ENCODE measurements around the gene KATNA1. TPM values are rescaled to one million over a fixed set of nuclear protein-coding genes. Genes with fewer than 3 reads are reported as not detected.
A peak's percentile ranks its signal among the peaks of the same experiment; 100 is the strongest.

The KATNA1 gene
- polyA plus RNA-seq, 1 of the 3 experiments (the other 2 are of a cell fraction), result 13.2 TPM

DNA sequence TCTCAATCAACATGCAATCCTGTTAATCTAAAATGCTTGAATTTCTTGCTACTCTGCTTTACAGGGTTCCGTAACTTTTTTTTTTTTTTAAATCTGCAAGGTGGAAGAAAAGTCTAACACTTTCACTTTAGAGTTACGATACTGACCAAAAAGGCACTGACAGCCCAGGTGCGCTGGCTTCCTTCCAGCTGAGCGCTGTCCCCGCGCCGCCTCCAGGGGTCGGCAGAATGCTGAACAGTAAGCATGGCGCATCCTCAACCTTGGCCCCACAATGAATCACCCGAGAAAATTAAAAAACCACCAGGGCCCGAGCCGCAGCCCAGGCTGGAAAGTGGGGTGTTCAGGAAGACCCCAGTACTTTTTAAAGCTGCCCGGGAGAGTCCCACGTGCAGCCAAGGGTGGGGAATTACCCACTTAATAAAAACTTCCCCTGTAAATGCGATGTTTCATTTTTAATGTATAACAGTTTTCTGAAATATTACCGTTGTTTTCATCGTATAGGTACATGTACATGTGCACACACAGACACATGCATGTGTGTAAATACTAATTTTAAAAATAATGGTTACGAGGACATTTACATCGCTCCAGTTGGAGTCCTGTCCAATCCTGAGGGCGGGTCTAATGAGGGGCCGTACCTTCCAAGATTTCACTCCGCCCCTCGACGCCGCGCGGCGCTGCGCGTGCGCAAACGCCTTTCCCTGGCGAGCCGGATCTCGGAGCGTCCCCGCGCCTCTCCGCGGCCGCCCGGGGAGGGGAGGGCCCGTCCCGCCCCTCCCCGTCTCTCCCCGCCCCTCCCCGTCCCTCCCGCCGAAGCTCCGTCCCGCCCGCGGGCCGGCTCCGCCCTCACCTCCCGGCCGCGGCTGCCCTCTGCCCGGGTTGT, 82.7 kb downstream of the KATNA1 start, which contains the start of gene GINM1:
GINM1 (plus strand) TSS at position 849 of the 883 bp plus-strand sequence. CDS start 40 bp downstream, outside the sequence.
- Histone ChIP-seq H3K9me3 (no peaks in the 10 kb centered on the region), H3K4me1 (ENCODE audit: control insufficient read depth in 1 of 2, insufficient read depth in 2 of 2, low read depth in 1 of 2, low read length in 1 of 2) (peaks cover 2 to 4% of the 10 kb centered on the region in 2 experiments; a peak in 3 of 4 replicates), H3K27ac (ENCODE audit: low read depth in 2 of 2, low read length in 1 of 2) (peak within 1 kb of the TSS; percentile 66 to 84), H3K79me2 (ENCODE audit: insufficient read depth) (peaks cover 40% of the 10 kb centered on the region), H2AFZ (ENCODE audit: low read depth) (peak within 1 kb of the TSS; percentile 100), H3K9ac (peak within 1 kb of the TSS; percentile 94), H3K27me3 (ENCODE audit: insufficient read depth) (no peaks in the 10 kb centered on the region), H3K9me2 (no peaks in the 10 kb centered on the region), H4K20me1 (ENCODE audit: insufficient read depth) (peaks cover 17% of the 10 kb centered on the region; the same call in 1 of the 2 replicates), H3K36me3 (replicated peaks in 1 of 2; ENCODE audit: control insufficient read depth in 1 of 2, insufficient read depth in 2 of 2, low read length in 1 of 2) (no peaks in the 10 kb centered on the region), H3K4me3 (ENCODE audit: low read depth in 2 of 2, low read length in 1 of 2) (peak within 1 kb of the TSS; percentile 86 to 91), H3F3A (replicated peaks; ENCODE audit: insufficient read depth) (peaks cover 24% of the 10 kb centered on the region), H3K4me2 (peak within 1 kb of the TSS; percentile 87)
- POLR2A ChIA-PET, result interaction anchor here (0.5 to 1.0 kb wide), 2 partner anchors 20 to 577 kb away, joined by 3 to 5 read pairs; partner anchors contain the start of gene PPIL4
- CTCF ChIA-PET, result interaction anchor here (0.6 to 2.0 kb wide), 10 partner anchors 13 to 358 kb away, joined by 3 to 11 read pairs (median 4); partner anchors contain the start of gene PPIL4
- WGBS (ENCODE audit: low lambda C conversion rate), result under 1% methylated on average over 22 of the region's 59 CpGs
- peak; percentile 99 for DNase-seq
- no peak for TF ChIP-seq POLR2AphosphoS5 (IDR thresholded peaks at IDR 0.05; ENCODE audit: low read depth, low read length)
- peak; percentile 94 for TF ChIP-seq MXI1 (IDR thresholded peaks at IDR 0.05; ENCODE audit: low read depth, low read length)
- peak; percentile 82 for TF ChIP-seq NRF1 (IDR thresholded peaks at IDR 0.05; ENCODE audit: low read depth, low read length)
- peak; percentile 87 for TF ChIP-seq NFIC (IDR thresholded peaks at IDR 0.05; ENCODE audit: borderline replicate concordance)
- TF ChIP-seq, protein P1, sequence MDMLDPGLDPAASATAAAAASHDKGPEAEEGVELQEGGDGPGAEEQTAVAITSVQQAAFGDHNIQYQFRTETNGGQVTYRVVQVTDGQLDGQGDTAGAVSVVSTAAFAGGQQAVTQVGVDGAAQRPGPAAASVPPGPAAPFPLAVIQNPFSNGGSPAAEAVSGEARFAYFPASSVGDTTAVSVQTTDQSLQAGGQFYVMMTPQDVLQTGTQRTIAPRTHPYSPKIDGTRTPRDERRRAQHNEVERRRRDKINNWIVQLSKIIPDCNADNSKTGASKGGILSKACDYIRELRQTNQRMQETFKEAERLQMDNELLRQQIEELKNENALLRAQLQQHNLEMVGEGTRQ (IDR thresholded peaks at IDR 0.05; ENCODE audit: borderline replicate concordance, low read depth, low read length), result no peak
- TF ChIP-seq, protein P2, sequence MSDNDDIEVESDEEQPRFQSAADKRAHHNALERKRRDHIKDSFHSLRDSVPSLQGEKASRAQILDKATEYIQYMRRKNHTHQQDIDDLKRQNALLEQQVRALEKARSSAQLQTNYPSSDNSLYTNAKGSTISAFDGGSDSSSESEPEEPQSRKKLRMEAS (IDR thresholded peaks at IDR 0.05; ENCODE audit: low read depth), result peak; percentile 59
- TF ChIP-seq EP300 (IDR thresholded peaks at IDR 0.05; ENCODE audit: borderline replicate concordance in 1 of 2, low read depth in 1 of 2, low read length in 1 of 2), result no peak
- TF ChIP-seq RFX5 (IDR thresholded peaks at IDR 0.05; ENCODE audit: low read length), result no peak
- no peak for TF ChIP-seq GABPA (IDR thresholded peaks at IDR 0.05; ENCODE audit: low read depth)
- TF ChIP-seq, protein P3, sequence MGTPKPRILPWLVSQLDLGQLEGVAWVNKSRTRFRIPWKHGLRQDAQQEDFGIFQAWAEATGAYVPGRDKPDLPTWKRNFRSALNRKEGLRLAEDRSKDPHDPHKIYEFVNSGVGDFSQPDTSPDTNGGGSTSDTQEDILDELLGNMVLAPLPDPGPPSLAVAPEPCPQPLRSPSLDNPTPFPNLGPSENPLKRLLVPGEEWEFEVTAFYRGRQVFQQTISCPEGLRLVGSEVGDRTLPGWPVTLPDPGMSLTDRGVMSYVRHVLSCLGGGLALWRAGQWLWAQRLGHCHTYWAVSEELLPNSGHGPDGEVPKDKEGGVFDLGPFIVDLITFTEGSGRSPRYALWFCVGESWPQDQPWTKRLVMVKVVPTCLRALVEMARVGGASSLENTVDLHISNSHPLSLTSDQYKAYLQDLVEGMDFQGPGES (IDR thresholded peaks at IDR 0.05; ENCODE audit: low read depth, low read length), result no peak
- TF ChIP-seq ELF1 (IDR thresholded peaks at IDR 0.05), result no peak
- TF ChIP-seq, protein P4, sequence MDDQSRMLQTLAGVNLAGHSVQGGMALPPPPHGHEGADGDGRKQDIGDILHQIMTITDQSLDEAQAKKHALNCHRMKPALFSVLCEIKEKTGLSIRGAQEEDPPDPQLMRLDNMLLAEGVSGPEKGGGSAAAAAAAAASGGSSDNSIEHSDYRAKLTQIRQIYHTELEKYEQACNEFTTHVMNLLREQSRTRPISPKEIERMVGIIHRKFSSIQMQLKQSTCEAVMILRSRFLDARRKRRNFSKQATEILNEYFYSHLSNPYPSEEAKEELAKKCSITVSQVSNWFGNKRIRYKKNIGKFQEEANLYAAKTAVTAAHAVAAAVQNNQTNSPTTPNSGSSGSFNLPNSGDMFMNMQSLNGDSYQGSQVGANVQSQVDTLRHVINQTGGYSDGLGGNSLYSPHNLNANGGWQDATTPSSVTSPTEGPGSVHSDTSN (IDR thresholded peaks at IDR 0.05), result 0 out of 2 replicates have a peak, but pooled peaks have one; percentile 12
- no peak for TF ChIP-seq FOXM1 (IDR thresholded peaks at IDR 0.05; ENCODE audit: low read depth)
- peak; percentile 32; the same call in 1 of the 2 replicates for TF ChIP-seq FOSL2 (IDR thresholded peaks at IDR 0.05; ENCODE audit: borderline replicate concordance, low read depth)
- no peak for TF ChIP-seq MEF2A (IDR thresholded peaks at IDR 0.05; ENCODE audit: borderline replicate concordance, low read depth)
- peak; percentile 59; the same call in 1 of the 2 replicates for TF ChIP-seq YY1 (IDR thresholded peaks at IDR 0.05; ENCODE audit: low read depth)
- peak; percentile 68 for TF ChIP-seq RAD21 (IDR thresholded peaks at IDR 0.05; ENCODE audit: low read length)
- no peak for TF ChIP-seq GATA2 (CRISPR knock-in tag; IDR thresholded peaks at IDR 0.05)
- peak; percentile 33 for TF ChIP-seq TCF12 (IDR thresholded peaks at IDR 0.05)
- TF ChIP-seq JUND (IDR thresholded peaks at IDR 0.05), result no peak
- TF ChIP-seq, protein P5, sequence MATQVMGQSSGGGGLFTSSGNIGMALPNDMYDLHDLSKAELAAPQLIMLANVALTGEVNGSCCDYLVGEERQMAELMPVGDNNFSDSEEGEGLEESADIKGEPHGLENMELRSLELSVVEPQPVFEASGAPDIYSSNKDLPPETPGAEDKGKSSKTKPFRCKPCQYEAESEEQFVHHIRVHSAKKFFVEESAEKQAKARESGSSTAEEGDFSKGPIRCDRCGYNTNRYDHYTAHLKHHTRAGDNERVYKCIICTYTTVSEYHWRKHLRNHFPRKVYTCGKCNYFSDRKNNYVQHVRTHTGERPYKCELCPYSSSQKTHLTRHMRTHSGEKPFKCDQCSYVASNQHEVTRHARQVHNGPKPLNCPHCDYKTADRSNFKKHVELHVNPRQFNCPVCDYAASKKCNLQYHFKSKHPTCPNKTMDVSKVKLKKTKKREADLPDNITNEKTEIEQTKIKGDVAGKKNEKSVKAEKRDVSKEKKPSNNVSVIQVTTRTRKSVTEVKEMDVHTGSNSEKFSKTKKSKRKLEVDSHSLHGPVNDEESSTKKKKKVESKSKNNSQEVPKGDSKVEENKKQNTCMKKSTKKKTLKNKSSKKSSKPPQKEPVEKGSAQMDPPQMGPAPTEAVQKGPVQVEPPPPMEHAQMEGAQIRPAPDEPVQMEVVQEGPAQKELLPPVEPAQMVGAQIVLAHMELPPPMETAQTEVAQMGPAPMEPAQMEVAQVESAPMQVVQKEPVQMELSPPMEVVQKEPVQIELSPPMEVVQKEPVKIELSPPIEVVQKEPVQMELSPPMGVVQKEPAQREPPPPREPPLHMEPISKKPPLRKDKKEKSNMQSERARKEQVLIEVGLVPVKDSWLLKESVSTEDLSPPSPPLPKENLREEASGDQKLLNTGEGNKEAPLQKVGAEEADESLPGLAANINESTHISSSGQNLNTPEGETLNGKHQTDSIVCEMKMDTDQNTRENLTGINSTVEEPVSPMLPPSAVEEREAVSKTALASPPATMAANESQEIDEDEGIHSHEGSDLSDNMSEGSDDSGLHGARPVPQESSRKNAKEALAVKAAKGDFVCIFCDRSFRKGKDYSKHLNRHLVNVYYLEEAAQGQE (IDR thresholded peaks at IDR 0.05; ENCODE audit: low read depth, low read length), result peak; percentile 63; the same call in 1 of the 2 replicates
- TF ChIP-seq SIN3A (IDR thresholded peaks at IDR 0.05; ENCODE audit: borderline replicate concordance, low read depth, low read length), result peak; percentile 79; the same call in 1 of the 2 replicates
- TF ChIP-seq, protein P6, sequence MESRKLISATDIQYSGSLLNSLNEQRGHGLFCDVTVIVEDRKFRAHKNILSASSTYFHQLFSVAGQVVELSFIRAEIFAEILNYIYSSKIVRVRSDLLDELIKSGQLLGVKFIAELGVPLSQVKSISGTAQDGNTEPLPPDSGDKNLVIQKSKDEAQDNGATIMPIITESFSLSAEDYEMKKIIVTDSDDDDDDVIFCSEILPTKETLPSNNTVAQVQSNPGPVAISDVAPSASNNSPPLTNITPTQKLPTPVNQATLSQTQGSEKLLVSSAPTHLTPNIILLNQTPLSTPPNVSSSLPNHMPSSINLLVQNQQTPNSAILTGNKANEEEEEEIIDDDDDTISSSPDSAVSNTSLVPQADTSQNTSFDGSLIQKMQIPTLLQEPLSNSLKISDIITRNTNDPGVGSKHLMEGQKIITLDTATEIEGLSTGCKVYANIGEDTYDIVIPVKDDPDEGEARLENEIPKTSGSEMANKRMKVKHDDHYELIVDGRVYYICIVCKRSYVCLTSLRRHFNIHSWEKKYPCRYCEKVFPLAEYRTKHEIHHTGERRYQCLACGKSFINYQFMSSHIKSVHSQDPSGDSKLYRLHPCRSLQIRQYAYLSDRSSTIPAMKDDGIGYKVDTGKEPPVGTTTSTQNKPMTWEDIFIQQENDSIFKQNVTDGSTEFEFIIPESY (IDR thresholded peaks at IDR 0.05; ENCODE audit: borderline replicate concordance, low read depth), result no peak
- TF ChIP-seq CHD2 (IDR thresholded peaks at IDR 0.05; ENCODE audit: low read length, partially characterized antibody), result no peak
